SK-N-SH (cell line): ENCODE results near the gene FCAMR. TPM values are rescaled to one million over a fixed set of nuclear protein-coding genes. Genes with fewer than 3 reads are reported as not detected.

ENCODE experiments used
- CTCF ChIA-PET: fragments of 300-600, 350-600 bp; formaldehyde crosslinking; extraction: SDS; loops from one replicate; lab custom pipeline; 2021; lab: Yijun Ruan, JAX
- POLR2A ChIA-PET: fragments of 350-600 bp; sonication (Branson Sonifier 250); formaldehyde crosslinking; extraction: SDS; loops from one replicate; lab custom pipeline; 2020; ENCODE audit warnings: antibody characterized with exemption, inconsistent platforms; lab: Yijun Ruan, JAX
- DNase-seq: peaks from one replicate; pipeline ENCODE4 v3.0.0; 2012
- H2AFZ ChIP-seq: fragments of 200-600 bp; sonication (generic); 2 replicates; pipeline ENCODE4 v1.8.1; 2016; ENCODE audit warnings: antibody characterized with exemption, mild to moderate bottlenecking, low read depth
- H3F3A ChIP-seq: fragments of 200-600 bp; sonication (generic); replicated peaks from 2 replicates; pipeline ENCODE3; 2016; ENCODE audit warnings: antibody characterized with exemption, mild to moderate bottlenecking; ENCODE audit not compliant: insufficient read depth
- H3K27ac ChIP-seq, 2 experiments: fragments of 200-500 bp in 1 of 2; fragments of 200-600 bp in 1 of 2; sonication (Bioruptor generic) in 1 of 2; sonication (generic), shearing (Covaris generic) in 1 of 2; 2 replicates each; pipeline versions ENCODE4 v1.5.1 to v1.6.1; 2014 to 2016; ENCODE audit warnings: low read depth in 2 of 2, inconsistent platforms in 1 of 2, low read length in 1 of 2, mild to moderate bottlenecking in 1 of 2, mixed read lengths in 1 of 2
- H3K27me3 ChIP-seq: fragments of 200-600 bp; sonication (generic), shearing (Covaris generic); 2 replicates; pipeline ENCODE4 v1.6.1; 2016; ENCODE audit warnings: mixed run types; ENCODE audit not compliant: insufficient read depth
- H3K36me3 ChIP-seq, 2 experiments: fragments of 200-500 bp in 1 of 2; fragments of 200-600 bp in 1 of 2; sonication (Bioruptor generic) in 1 of 2; sonication (generic) in 1 of 2; replicated peaks in 1 of 2; 2 replicates each; pipeline versions ENCODE3 to v1.5.1; 2014 to 2016; ENCODE audit warnings: low read length in 1 of 2, mild to moderate bottlenecking in 1 of 2; ENCODE audit not compliant: insufficient read depth in 2 of 2, control insufficient read depth in 1 of 2
- H3K4me1 ChIP-seq, 2 experiments: fragments of 200-500 bp in 1 of 2; fragments of 200-600 bp in 1 of 2; sonication (Bioruptor generic) in 1 of 2; sonication (generic), shearing (Covaris generic) in 1 of 2; 2 replicates each; pipeline versions ENCODE4 v1.5.1 to v1.6.1; 2014 to 2016; ENCODE audit warnings: low read depth in 1 of 2, low read length in 1 of 2, mixed run types in 1 of 2; ENCODE audit not compliant: insufficient read depth in 2 of 2, control insufficient read depth in 1 of 2
- H3K4me2 ChIP-seq: fragments of 200-600 bp; sonication (generic), shearing (Covaris generic); 2 replicates; pipeline ENCODE4 v1.6.1; 2017; ENCODE audit warnings: mixed run types
- H3K4me3 ChIP-seq, 2 experiments: fragments of 200-500 bp in 1 of 2; fragments of 200-600 bp in 1 of 2; sonication (Bioruptor generic) in 1 of 2; sonication (generic), shearing (Covaris generic) in 1 of 2; 2 replicates each; pipeline versions ENCODE4 v1.5.1 to v1.8.1; 2014 to 2016; ENCODE audit warnings: low read depth in 2 of 2, inconsistent platforms in 1 of 2, low read length in 1 of 2, mild to moderate bottlenecking in 1 of 2, mixed read lengths in 1 of 2, moderate library complexity in 1 of 2
- H3K79me2 ChIP-seq: fragments of 200-600 bp; sonication (generic); 2 replicates; pipeline ENCODE4 v1.8.1; 2017; ENCODE audit warnings: mild to moderate bottlenecking; ENCODE audit not compliant: insufficient read depth
- H3K9ac ChIP-seq: fragments of 200-600 bp; sonication (generic); 2 replicates; pipeline ENCODE4 v1.6.1; 2017; ENCODE audit warnings: mixed run types
- H3K9me2 ChIP-seq: fragments of 200-600 bp; sonication (generic); 2 replicates; pipeline ENCODE4 v1.6.1; 2017; ENCODE audit warnings: mixed run types
- H3K9me3 ChIP-seq: fragments of 200-600 bp; sonication (generic); 2 replicates; pipeline ENCODE4 v1.6.1; 2017; ENCODE audit warnings: mixed run types, mild to moderate bottlenecking, moderate library complexity
- H4K20me1 ChIP-seq: fragments of 200-600 bp; sonication (generic); 2 replicates; pipeline ENCODE4 v1.6.1; 2017; ENCODE audit warnings: mild to moderate bottlenecking, mixed run types; ENCODE audit not compliant: insufficient read depth
- ELF1 ChIP-seq: IDR thresholded peaks from 2 replicates; pipeline ENCODE4 v1.4.0; 2012
- EP300 ChIP-seq, 2 experiments: IDR thresholded peaks; 2 replicates each; pipeline versions ENCODE4 v1.4.0 to v1.6.1; 2012; ENCODE audit warnings: borderline replicate concordance in 1 of 2, low read depth in 1 of 2, low read length in 1 of 2
- EZH2phosphoT487 ChIP-seq: fragments of 200-600 bp; sonication (generic); IDR thresholded peaks from 2 replicates; pipeline ENCODE4 v1.6.1; 2017; ENCODE audit warnings: low read depth, mixed run types, mild to moderate bottlenecking, antibody characterized with exemption, moderate library complexity, borderline replicate concordance
- FOSL2 ChIP-seq: IDR thresholded peaks from 2 replicates; pipeline ENCODE4 v1.4.0; 2012; ENCODE audit warnings: low read depth, mild to moderate bottlenecking, moderate library complexity, borderline replicate concordance
- FOXJ3 ChIP-seq: sonication (generic); formaldehyde crosslinking; IDR thresholded peaks from 2 replicates; pipeline ENCODE4 v1.5.1; 2020; ENCODE audit warnings: mild to moderate bottlenecking, missing genetic modification reagents
- FOXM1 ChIP-seq: IDR thresholded peaks from 2 replicates; pipeline ENCODE4 v1.4.0; 2012; ENCODE audit warnings: low read depth, mild to moderate bottlenecking
- GABPA ChIP-seq: IDR thresholded peaks from 2 replicates; pipeline ENCODE4 v1.4.0; 2012; ENCODE audit warnings: low read depth, mild to moderate bottlenecking
- GATA2 ChIP-seq: sonication (generic); formaldehyde crosslinking; IDR thresholded peaks from 2 replicates; pipeline ENCODE4 v1.5.0; 2020; ENCODE audit warnings: mild to moderate bottlenecking, missing genetic modification reagents
- IRF3 ChIP-seq: fragments of 150-350 bp; IDR thresholded peaks from 2 replicates; pipeline ENCODE4 v1.6.1; 2016; ENCODE audit warnings: mild to moderate bottlenecking, low read depth, low read length
- NFIC ChIP-seq: IDR thresholded peaks from 2 replicates; pipeline ENCODE4 v1.4.0; 2012; ENCODE audit warnings: borderline replicate concordance
- NRF1 ChIP-seq: IDR thresholded peaks from 2 replicates; pipeline ENCODE4 v1.6.1; 2012; ENCODE audit warnings: low read depth, mild to moderate bottlenecking, low read length
- RCOR1 ChIP-seq: fragments of 150-350 bp; IDR thresholded peaks from 2 replicates; pipeline ENCODE4 v1.6.1; 2017; ENCODE audit warnings: antibody characterized with exemption, low read length
- SIN3A ChIP-seq: IDR thresholded peaks from 2 replicates; pipeline ENCODE4 v1.6.1; 2012; ENCODE audit warnings: low read depth, mild to moderate bottlenecking, low read length, moderate library complexity, borderline replicate concordance
- TAF1 ChIP-seq: IDR thresholded peaks from 2 replicates; pipeline ENCODE4 v1.6.1; 2012; ENCODE audit warnings: low read depth, mild to moderate bottlenecking, low read length, moderate library complexity, borderline replicate concordance
- TCF12 ChIP-seq: IDR thresholded peaks from 2 replicates; pipeline ENCODE4 v1.4.0; 2012
- TEAD4 ChIP-seq: IDR thresholded peaks from 2 replicates; pipeline ENCODE4 v1.4.0; 2012; ENCODE audit warnings: mild to moderate bottlenecking, borderline replicate concordance; ENCODE audit not compliant: insufficient read depth
- ZBTB33 ChIP-seq: IDR thresholded peaks from 2 replicates; pipeline ENCODE4 v1.4.0; 2012; ENCODE audit warnings: low read depth, borderline replicate concordance
- WGBS: methylation state at CpG from one replicate; pipeline ENCODE4 v1.1.6; 2017; ENCODE audit warnings: low lambda C conversion rate; 5-methylcytosine and 5-hydroxymethylcytosine counted together
- polyA plus RNA-seq, 3 experiments: library from polyadenylated mRNA; depleted of rRNA; stranded (reverse); fragments of >200 nt; gene quantifications; 2 replicates each; pipeline ENCODE4 v1.2.3, GENCODE V29; 2012

Gene FCAMR
- polyA plus RNA-seq, 1 of the 3 experiments (the other 2 are of a cell fraction), result not detected

- TF ChIP-seq EZH2phosphoT487 (no peak), RCOR1 (no peak)
Observed at GRCh38 chr1:206965781-206966180, 4.5 kb downstream of the FCAMR start (continued).

GRCh38 chr1:206963740-206964139 is 6.5 kb downstream of the FCAMR start:
- no peaks in the 10 kb centered on the region for H3K9me3 ChIP-seq
- no peak overlapping the region for H3K9ac ChIP-seq
- no peak overlapping the region for H3K4me2 ChIP-seq
- no peaks in the 10 kb centered on the region for H4K20me1 ChIP-seq
- no peak overlapping the region for H3K4me3 ChIP-seq
- no peaks in the 10 kb centered on the region for H3K9me2 ChIP-seq
- TF ChIP-seq FOSL2, result no peak
- TF ChIP-seq FOXM1, result no peak
- no peak for TF ChIP-seq ELF1
- TF ChIP-seq NFIC, result no peak
- TF ChIP-seq SIN3A, result no peak
- TF ChIP-seq NRF1, result no peak
- no peak for TF ChIP-seq EZH2phosphoT487
- no peak for TF ChIP-seq GABPA
- no peak for TF ChIP-seq IRF3
- no peak for DNase-seq
- peaks cover 27% of the 10 kb centered on the region; the same call in 1 of the 2 replicates for H3K27me3 ChIP-seq
- H2AFZ ChIP-seq, result no peak overlapping the region
- ChIA-PET CTCF (no interaction called here), POLR2A (no interaction called here)
- no peaks in the 10 kb centered on the region for H3K79me2 ChIP-seq
- 30% methylated on average over 1 of the region's 1 CpG for WGBS
- H3K36me3 ChIP-seq, result no peaks in the 10 kb centered on the region
- H3K27ac ChIP-seq, result no peak overlapping the region
- H3F3A ChIP-seq, result no peaks in the 10 kb centered on the region
- H3K4me1 ChIP-seq, result no peaks in the 10 kb centered on the region

GRCh38 chr1:206963119-206963712 is 7.0 kb downstream of the FCAMR start:
- Histone ChIP-seq H4K20me1 (no peaks in the 10 kb centered on the region), H3K9me3 (no peaks in the 10 kb centered on the region), H3K9ac (no peak overlapping the region), H3F3A (no peaks in the 10 kb centered on the region), H3K27ac (no peak overlapping the region), H3K4me3 (no peak overlapping the region), H3K4me1 (no peaks in the 10 kb centered on the region), H3K36me3 (no peaks in the 10 kb centered on the region), H3K4me2 (no peak overlapping the region), H3K79me2 (no peaks in the 10 kb centered on the region), H3K27me3 (peaks cover 27% of the 10 kb centered on the region; the same call in 1 of the 2 replicates), H2AFZ (no peak overlapping the region), H3K9me2 (no peaks in the 10 kb centered on the region)
- ChIA-PET POLR2A (no interaction called here), CTCF (interaction anchor here (1.3 kb wide), 1 partner anchor 20 kb away, joined by 3 read pairs; no protein-coding TSS in a partner anchor)
- no peak for TF ChIP-seq TAF1
- no peak for TF ChIP-seq NRF1
- TF ChIP-seq TEAD4, result no peak
- TF ChIP-seq ELF1, result no peak
- TF ChIP-seq FOSL2, result no peak
- no peak for TF ChIP-seq FOXJ3
- no peak for TF ChIP-seq EP300 (IDR thresholded peaks at IDR 0.05; ENCODE audit: borderline replicate concordance in 1 of 2, low read depth in 1 of 2, low read length in 1 of 2)
- TF ChIP-seq GATA2 (CRISPR knock-in tag), result no peak
- TF ChIP-seq TCF12, result no peak
- TF ChIP-seq SIN3A, result no peak
- TF ChIP-seq ZBTB33, result no peak
- no peak for TF ChIP-seq EZH2phosphoT487
- no peak for TF ChIP-seq NFIC
- no peak for DNase-seq
- WGBS, result 48% methylated on average over 5 of the region's 5 CpGs
